ENCODE measurements around the gene DBNL.

The DBNL gene

GRCh38 chr7:44061645-44062179 lies 17.2 kb downstream of the DBNL start:
- no peak for DNase-seq (ENCODE audit: low read depth, low spot score)

- no peak for DNase-seq (ENCODE audit: low read depth, low spot score)
Observed at GRCh38 chr7:44062180-44062902, 17.8 kb downstream of the DBNL start.

- DNase-seq (ENCODE audit: low read depth, low spot score) = no peak
Observed at GRCh38 chr7:44062903-44063295, 18.4 kb downstream of the DBNL start.

- no peak for DNase-seq (ENCODE audit: low read depth, low spot score)
Observed at GRCh38 chr7:44063547-44063893, 19.0 kb downstream of the DBNL start.

GRCh38 chr7:44063894-44064651 lies 19.6 kb downstream of the DBNL start:
- DNase-seq (ENCODE audit: low read depth, low spot score) = no peak

GRCh38 chr7:44064791-44065430 lies 20.4 kb downstream of the DBNL start:
- no peak for DNase-seq (ENCODE audit: low read depth, low spot score)

- DNase-seq (ENCODE audit: low read depth, low spot score) = no peak
Observed at GRCh38 chr7:44065431-44066110, 21.1 kb downstream of the DBNL start, which contains the start of gene PGAM2. TSS of gene PGAM2 (minus strand) at chr7:44065567. CDS start at chr7:44065529, 38 bp downstream.

GRCh38 chr7:44066111-44066460 lies 21.6 kb downstream of the DBNL start:
- DNase-seq (ENCODE audit: low read depth, low spot score) = no peak

- no peak for DNase-seq (ENCODE audit: low read depth, low spot score)
Observed at GRCh38 chr7:44066494-44067063, 22.1 kb downstream of the DBNL start.

GRCh38 chr7:44067064-44067951 lies 22.8 kb downstream of the DBNL start:
- no peak for DNase-seq (ENCODE audit: low read depth, low spot score)

GRCh38 chr7:44068054-44068453 lies 23.6 kb downstream of the DBNL start:
- DNase-seq (ENCODE audit: low read depth, low spot score) = no peak

GRCh38 chr7:44071726-44072363 lies 27.3 kb downstream of the DBNL start:
- no peak for DNase-seq (ENCODE audit: low read depth, low spot score)

- no peak for DNase-seq (ENCODE audit: low read depth, low spot score)
Observed at GRCh38 chr7:44072364-44073231, 28.1 kb downstream of the DBNL start.

GRCh38 chr7:44073664-44074348 lies 29.3 kb downstream of the DBNL start:
- no peak for DNase-seq (ENCODE audit: low read depth, low spot score)

GRCh38 chr7:44074349-44074695 lies 29.8 kb downstream of the DBNL start:
- DNase-seq (ENCODE audit: low read depth, low spot score) = no peak

GRCh38 chr7:44075296-44076075 lies 31.0 kb downstream of the DBNL start:
- no peak for DNase-seq (ENCODE audit: low read depth, low spot score)

GRCh38 chr7:44076101-44076895 lies 31.8 kb downstream of the DBNL start:
- DNase-seq (ENCODE audit: low read depth, low spot score) = no peak

Measured in iPS DF 19.7 (cell line).